SH-SY5Y (cell line): ENCODE data around the gene CADPS2.

Experiments used
- GATA2 ChIP-seq: IDR thresholded peaks from 2 replicates; pipeline ENCODE4 v1.6.1; 2011; ENCODE audit warnings: mild to moderate bottlenecking, low read depth, low read length
- GATA3 ChIP-seq: IDR thresholded peaks from 2 replicates; pipeline ENCODE4 v1.6.1; 2011; ENCODE audit warnings: low read depth, mild to moderate bottlenecking, low read length, moderate library complexity

GRCh38 chr7:122789156-122789555, 97.1 kb downstream of the CADPS2 start:
- TF ChIP-seq GATA2 (no peak), GATA3 (no peak)
